ENCODE results near the gene FEZ2. TPM values are rescaled to one million over a fixed set of nuclear protein-coding genes. Genes with fewer than 3 reads are reported as not detected.

The FEZ2 gene
- total and polyA plus RNA-seq, 10 of the 15 experiments (the other 5 are each of a cell fraction or from before 2014, with no cell fraction given): 3.0 to 15.4 (median 6.6) TPM

DNA sequence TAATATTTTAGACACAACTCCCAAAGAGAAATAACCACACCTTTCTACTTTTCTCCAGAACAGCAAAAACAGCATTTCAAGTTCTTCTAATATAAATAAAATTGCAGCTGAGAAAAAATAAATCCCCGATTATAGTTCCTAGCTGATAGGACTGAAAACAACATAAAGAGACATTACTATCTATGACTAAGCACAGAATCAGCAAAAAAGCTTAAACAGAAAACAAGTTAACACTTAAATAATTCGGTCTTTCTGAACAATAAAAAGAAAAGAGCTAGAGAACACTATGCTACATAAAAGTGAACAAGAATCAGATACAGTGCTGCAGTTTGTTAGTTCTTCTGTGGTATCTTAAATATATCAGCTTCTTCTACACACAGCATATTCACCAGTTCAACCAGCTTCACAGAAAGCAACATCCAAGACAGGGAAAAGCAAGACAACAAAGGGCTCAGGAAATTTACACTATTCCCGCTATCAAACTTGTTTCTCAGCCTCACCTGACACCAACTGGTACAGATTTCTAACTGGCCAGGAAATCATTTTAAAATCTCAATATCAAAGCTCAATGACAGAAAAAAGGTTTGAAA, 28.6 kb downstream of the FEZ2 start:
- Histone ChIP-seq H3K4me2 (ENCODE audit: control insufficient read depth, insufficient read depth) (no peak overlapping the region), H3K9me3 (replicated peaks; ENCODE audit: control insufficient read depth, insufficient read depth, low read length) (no peaks in the 10 kb centered on the region), H3K79me2 (ENCODE audit: control insufficient read depth, insufficient read depth, low read length) (no peaks in the 10 kb centered on the region; the same call in 1 of the 2 replicates), H3K27ac (ENCODE audit: control insufficient read depth, insufficient read depth) (no peak overlapping the region), H3K9ac (ENCODE audit: control insufficient read depth, insufficient read depth, low read length) (no peak overlapping the region), H3K4me1 (ENCODE audit: control insufficient read depth, insufficient read depth, low read length) (no peaks in the 10 kb centered on the region), H3K27me3 (replicated peaks in 1 of 2; ENCODE audit: control insufficient read depth in 2 of 2, insufficient read depth in 2 of 2, low read length in 1 of 2) (no peaks in the 10 kb centered on the region), H2AFZ (ENCODE audit: control insufficient read depth, low read depth, low read length) (no peak overlapping the region), H4K20me1 (ENCODE audit: control insufficient read depth, insufficient read depth) (no peaks in the 10 kb centered on the region), H3K4me3 (no peak overlapping the region), H3K36me3 (ENCODE audit: control insufficient read depth in 2 of 2, insufficient read depth in 2 of 2, low read length in 1 of 2) (no peaks in the 10 kb centered on the region; a peak in 3 of 4 replicates)
- no TSS peak for BruUV-seq (replicated peaks)
- WGBS (ENCODE audit: insufficient coverage, insufficient replicate concordance, low lambda C conversion rate, missing lambda C conversion rate): 100% methylated on average over 3 of the region's 3 CpGs
- ChIA-PET POLR2A (no interaction called here), CTCF (interaction anchor here (1.1 to 1.3 kb wide), 5 partner anchors 9 to 110 kb away, joined by 3 to 4 read pairs (median 3); no protein-coding TSS in a partner anchor), RAD21 (ENCODE audit: unreplicated experiment) (no interaction called here), SMC1A (ENCODE audit: uncharacterized antibody, unreplicated experiment) (interaction anchor here (0.8 to 1.5 kb wide), 4 partner anchors 11 to 95 kb away, joined by 3 to 4 read pairs (median 3); no protein-coding TSS in a partner anchor)
- in situ Hi-C loops (cut with MboI): no loop called here
- intact Hi-C loops (cut with micrococcal nuclease; ENCODE audit: unreplicated experiment): no loop called here
- TF ChIP-seq SMARCA5 (IDR thresholded peaks at IDR 0.05) (no peak), HDGF (IDR thresholded peaks at IDR 0.05) (no peak), SRF (IDR thresholded peaks at IDR 0.05; ENCODE audit: low read depth in 2 of 2, low read length in 2 of 2) (no peak), TBL1XR1 (IDR thresholded peaks at IDR 0.05; ENCODE audit: low read depth, low read length) (no peak), NR2C2 (IDR thresholded peaks at IDR 0.05; ENCODE audit: borderline replicate concordance, control insufficient read depth, insufficient read length, low read depth) (no peak), SMAD1 (IDR thresholded peaks at IDR 0.05; ENCODE audit: low read depth, partially characterized antibody) (no peak), CBFB (IDR thresholded peaks at IDR 0.05; ENCODE audit: low read depth) (no peak), STAT3 (IDR thresholded peaks at IDR 0.05; ENCODE audit: low read depth, low read length) (no peak), BHLHE40 (IDR thresholded peaks at IDR 0.05; ENCODE audit: borderline replicate concordance in 1 of 2, low read depth in 2 of 2, low read length in 1 of 2) (no peak), TCF3 (IDR thresholded peaks at IDR 0.05; ENCODE audit: borderline replicate concordance, insufficient read depth, low read depth, low read length) (no peak), CHD2 (IDR thresholded peaks at IDR 0.05; ENCODE audit: borderline replicate concordance, low read depth, low read length) (no peak), TCF7 (IDR thresholded peaks at IDR 0.05; ENCODE audit: borderline replicate concordance) (no peak), HDAC2 (IDR thresholded peaks at IDR 0.05) (no peak), RELA (IDR thresholded peaks at IDR 0.05; ENCODE audit: borderline replicate concordance, partially characterized antibody) (no peak), SREBF2 (IDR thresholded peaks at IDR 0.05; ENCODE audit: low read length) (no peak)
- TF ChIP-seq, protein P1, sequence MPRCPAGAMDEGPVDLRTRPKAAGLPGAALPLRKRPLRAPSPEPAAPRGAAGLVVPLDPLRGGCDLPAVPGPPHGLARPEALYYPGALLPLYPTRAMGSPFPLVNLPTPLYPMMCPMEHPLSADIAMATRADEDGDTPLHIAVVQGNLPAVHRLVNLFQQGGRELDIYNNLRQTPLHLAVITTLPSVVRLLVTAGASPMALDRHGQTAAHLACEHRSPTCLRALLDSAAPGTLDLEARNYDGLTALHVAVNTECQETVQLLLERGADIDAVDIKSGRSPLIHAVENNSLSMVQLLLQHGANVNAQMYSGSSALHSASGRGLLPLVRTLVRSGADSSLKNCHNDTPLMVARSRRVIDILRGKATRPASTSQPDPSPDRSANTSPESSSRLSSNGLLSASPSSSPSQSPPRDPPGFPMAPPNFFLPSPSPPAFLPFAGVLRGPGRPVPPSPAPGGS (IDR thresholded peaks at IDR 0.05; ENCODE audit: borderline replicate concordance, insufficient read depth, low read depth, low read length, poor library complexity, severe bottlenecking): no peak
- TF ChIP-seq, protein P2, sequence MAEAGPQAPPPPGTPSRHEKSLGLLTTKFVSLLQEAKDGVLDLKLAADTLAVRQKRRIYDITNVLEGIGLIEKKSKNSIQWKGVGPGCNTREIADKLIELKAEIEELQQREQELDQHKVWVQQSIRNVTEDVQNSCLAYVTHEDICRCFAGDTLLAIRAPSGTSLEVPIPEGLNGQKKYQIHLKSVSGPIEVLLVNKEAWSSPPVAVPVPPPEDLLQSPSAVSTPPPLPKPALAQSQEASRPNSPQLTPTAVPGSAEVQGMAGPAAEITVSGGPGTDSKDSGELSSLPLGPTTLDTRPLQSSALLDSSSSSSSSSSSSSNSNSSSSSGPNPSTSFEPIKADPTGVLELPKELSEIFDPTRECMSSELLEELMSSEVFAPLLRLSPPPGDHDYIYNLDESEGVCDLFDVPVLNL (IDR thresholded peaks at IDR 0.05; ENCODE audit: low read depth, low read length): no peak
- TF ChIP-seq, protein P3, sequence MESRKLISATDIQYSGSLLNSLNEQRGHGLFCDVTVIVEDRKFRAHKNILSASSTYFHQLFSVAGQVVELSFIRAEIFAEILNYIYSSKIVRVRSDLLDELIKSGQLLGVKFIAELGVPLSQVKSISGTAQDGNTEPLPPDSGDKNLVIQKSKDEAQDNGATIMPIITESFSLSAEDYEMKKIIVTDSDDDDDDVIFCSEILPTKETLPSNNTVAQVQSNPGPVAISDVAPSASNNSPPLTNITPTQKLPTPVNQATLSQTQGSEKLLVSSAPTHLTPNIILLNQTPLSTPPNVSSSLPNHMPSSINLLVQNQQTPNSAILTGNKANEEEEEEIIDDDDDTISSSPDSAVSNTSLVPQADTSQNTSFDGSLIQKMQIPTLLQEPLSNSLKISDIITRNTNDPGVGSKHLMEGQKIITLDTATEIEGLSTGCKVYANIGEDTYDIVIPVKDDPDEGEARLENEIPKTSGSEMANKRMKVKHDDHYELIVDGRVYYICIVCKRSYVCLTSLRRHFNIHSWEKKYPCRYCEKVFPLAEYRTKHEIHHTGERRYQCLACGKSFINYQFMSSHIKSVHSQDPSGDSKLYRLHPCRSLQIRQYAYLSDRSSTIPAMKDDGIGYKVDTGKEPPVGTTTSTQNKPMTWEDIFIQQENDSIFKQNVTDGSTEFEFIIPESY (IDR thresholded peaks at IDR 0.05): no peak
- TF ChIP-seq, protein P4, sequence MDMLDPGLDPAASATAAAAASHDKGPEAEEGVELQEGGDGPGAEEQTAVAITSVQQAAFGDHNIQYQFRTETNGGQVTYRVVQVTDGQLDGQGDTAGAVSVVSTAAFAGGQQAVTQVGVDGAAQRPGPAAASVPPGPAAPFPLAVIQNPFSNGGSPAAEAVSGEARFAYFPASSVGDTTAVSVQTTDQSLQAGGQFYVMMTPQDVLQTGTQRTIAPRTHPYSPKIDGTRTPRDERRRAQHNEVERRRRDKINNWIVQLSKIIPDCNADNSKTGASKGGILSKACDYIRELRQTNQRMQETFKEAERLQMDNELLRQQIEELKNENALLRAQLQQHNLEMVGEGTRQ (IDR thresholded peaks at IDR 0.05; ENCODE audit: borderline replicate concordance, low read depth, low read length): no peak
- FAIRE-seq (no peak), ATAC-seq (no peak), DNase-seq (ENCODE audit: low read depth, low spot score) (no peak)

Data from GM12878 (cell line).